Stimulated activated CD8-positive, alpha-beta memory T cell treated with anti-CD3 and anti-CD28 coated beads, Interleukin-4, amount 100 ng/mL, for 48 hours (primary cell): ENCODE data around the gene LIPA.
A peak's percentile ranks its signal among the peaks of the same experiment; 100 is the strongest.
"Not testable (repeated sequence)": the region's sequence is repeated elsewhere in the genome, so short reads cannot be mapped to it uniquely, and the experiment has no call there.

Experiments used
- DNase-seq: peaks from one replicate; pipeline ENCODE4 v3.0.0-alpha.2; 2020

LIPA gene

DNA sequence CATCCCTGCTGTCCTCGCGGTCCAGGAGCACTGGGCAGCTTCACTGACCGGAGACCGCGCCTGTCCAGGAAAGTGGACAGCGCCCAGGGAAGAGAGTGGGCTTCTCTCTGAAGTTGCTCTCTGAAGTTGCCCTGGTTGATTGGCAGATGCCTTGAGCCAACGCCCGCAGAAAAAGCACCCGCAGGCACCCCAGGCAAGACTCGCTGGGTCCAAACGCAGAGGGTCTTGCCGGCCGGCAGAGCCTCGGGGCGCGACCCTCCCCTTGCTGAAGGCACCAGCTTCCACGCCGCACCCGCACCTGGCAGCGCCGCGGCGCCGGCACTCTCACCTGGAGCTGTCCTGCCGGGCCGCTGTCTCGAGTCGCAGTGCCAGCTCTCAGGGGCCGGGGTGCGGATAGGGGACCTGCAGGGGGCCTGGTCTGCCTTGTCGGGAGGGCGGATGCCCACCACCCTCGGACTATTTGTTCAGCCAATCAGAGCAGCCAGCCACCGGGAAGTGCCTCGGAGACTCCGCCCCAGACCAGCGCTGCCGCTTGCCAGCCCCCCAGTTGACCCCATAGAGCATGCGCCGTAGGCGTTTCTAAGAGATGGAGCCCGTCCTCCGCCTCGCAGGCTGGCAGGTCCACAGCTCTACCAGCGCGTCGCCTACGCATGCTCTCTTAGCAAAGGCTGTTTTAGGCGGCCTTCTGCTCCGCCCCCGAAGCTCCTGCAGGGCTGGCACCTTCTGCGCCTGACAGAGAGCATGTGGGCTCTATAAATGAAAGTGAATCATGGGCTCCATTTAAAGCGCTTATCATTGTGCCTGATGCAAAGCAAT lies at the start of gene LIPA:
LIPA (minus strand) TSS at position 367 of the 816 bp plus-strand sequence. CDS start 4,127 bp downstream, outside the sequence.
- DNase-seq: peak; percentile 95

- DNase-seq: no peak
Observed at GRCh38 chr10:89301232-89301631, 49.7 kb upstream of the LIPA start.

DNA sequence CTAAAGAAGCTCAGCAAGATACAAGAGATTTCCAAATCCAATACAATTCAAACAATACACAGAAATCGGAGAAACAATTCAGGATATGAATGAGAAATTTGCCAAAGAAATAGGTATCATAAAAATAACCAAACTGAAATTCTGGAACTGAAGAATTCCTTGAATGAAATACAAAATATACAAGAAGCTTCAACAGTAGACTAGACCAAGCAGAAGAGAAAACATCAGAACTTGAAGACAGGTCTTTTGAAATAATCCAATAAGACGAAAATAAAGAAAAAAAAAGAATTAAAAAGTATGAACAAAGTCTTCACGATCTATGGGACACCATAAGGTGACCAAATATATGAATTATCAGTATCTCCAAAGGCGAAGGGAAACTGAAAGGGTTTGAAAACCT lies 47.5 kb upstream of the LIPA start:
- DNase-seq: no peak

DNA sequence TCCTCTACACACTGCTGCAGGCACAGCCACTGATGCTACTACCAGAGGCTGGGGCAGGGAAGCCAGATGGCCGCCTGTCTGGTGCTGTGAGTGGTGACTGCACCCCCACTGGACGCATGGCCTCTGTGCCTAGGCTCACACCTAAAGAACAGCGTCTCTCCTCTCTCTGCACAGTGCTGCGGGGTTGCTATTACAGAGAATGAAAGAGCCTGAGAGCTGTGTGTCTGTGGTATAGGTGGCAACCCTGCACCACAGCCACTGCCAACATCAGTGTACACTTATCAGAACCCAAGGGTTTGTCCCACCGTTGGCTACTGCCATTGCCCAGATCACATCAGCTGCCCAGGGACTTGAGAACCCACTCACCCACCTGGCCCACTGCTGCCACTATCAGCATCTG lies 46.2 kb upstream of the LIPA start:
- no peak for DNase-seq

DNA sequence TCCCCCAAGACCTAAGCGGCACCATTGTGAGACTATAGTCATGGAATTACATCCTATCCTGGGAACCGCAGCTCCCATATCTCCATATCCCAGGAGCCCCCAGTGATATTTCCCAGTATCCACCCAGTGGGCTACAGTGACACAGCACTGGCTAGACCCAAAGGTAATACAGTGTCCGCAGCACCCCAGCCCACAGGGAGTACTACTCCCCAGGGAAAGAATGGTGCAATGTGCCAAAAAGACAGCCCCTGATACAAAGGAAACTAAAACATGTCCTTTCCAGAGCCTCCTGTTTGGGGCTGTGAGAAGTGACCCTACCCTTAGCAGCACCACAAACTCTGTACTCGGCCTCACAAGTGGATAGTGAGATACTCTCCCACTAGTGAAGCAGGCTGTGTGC lies 45.8 kb upstream of the LIPA start:
- DNase-seq: no peak

GRCh38 chr10:89296220-89296648 lies 44.7 kb upstream of the LIPA start:
- DNase-seq: no peak

DNA sequence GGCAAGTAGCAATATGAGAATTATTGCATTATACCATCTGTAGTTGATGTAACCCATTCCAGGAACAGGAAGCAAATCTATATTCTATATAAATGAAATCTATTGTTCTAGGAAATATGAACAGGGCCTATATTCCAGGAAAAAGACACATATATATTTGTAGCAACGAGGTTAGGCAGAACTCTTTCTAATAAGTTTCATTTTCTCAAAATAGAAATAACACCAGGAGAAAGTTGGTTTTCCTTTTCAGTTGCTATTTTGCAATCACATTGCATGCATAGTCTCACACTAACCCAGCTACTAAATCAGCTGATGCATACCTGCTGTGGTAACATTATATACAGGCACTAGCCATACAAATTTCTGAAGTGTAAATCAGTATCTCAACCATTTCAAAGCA lies 44.0 kb upstream of the LIPA start:
- no peak for DNase-seq

GRCh38 chr10:89294721-89295239 lies 43.2 kb upstream of the LIPA start:
- DNase-seq: no peak

DNA sequence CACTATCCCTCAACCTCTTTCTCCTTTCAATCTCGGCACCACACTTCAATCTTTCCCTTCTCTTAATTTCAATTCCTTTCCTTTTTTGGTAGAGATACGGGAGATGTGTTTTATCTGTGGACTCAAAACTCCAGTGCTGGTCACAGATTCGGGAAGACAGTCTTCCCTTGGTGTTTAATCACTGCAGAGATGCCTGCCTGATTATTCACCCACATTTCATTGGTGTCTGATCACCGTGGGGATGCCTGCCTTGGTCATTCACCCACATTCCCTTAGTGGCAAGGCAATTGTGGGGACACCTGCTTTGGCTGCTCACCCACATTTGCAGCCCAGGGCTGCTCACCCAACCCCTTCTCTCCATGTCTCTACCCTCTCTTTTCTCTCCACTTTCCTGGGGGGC lies 33.7 kb upstream of the LIPA start:
- DNase-seq: not testable (repeated sequence)

- not testable (repeated sequence) for DNase-seq
Observed at GRCh38 chr10:89284711-89285110, 33.1 kb upstream of the LIPA start.

DNA sequence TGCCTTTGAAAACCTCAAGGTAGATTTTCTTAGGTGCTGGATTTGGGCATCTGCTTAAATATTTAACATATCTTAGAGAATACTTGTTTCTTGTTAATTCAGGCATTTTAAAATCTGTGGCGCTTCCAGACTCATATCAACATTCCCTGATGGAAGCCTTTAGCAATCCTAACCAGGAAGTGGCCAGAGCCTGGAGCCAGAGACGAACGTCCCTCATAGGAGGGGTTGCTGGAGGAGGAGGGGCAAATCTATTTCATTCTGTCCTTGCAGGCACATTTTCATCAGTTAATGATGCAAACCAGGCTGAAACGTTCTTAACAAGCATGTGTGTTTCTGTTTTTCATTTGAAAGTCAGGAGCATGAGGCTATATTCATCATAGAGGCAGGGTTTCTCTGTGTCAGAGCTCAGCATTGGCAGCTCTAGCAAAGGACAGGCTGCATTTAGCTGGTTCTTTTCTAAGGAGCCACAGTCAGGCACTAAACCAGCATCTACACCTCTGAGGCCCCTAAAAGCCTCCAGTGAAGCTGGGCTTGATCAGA lies 32.4 kb upstream of the LIPA start:
- no peak for DNase-seq

- DNase-seq: no peak
Observed at GRCh38 chr10:89283025-89283935, 31.7 kb upstream of the LIPA start.

DNA sequence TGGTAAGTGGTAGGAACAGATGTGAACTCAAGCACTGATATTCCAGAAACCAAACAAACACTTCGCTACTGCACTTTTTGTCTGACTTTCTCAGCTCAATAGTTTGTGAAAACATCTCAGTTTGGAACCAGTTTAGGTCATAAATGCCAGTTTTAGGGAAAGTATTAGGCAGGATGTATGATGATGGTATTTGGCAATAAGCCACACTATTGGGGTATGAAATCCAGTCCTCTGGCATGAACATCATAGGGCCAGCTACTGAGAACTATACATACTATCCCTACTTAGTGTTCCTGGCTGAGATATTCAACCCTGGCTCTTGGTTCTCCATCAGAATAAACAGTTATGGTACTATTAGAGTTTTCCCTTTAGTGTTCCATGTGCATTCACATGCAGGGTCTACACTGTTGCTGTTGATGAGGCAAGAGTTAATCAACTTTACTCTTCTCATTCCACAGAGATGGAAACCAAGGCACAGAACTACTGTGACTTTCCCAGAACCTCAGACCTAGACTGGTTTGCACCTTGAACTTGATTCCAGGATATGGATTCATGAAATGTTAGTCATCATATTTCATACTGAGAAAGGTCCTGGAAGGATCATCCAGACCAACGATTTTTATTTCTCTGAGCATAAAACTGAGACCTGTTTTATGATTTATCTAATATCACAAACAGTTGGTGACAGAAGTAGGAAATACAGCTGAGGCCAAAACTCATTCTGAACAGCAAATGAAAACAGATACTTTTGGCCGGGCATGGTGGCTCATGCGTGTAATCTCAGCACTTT lies 30.2 kb upstream of the LIPA start:
- no peak for DNase-seq

DNA sequence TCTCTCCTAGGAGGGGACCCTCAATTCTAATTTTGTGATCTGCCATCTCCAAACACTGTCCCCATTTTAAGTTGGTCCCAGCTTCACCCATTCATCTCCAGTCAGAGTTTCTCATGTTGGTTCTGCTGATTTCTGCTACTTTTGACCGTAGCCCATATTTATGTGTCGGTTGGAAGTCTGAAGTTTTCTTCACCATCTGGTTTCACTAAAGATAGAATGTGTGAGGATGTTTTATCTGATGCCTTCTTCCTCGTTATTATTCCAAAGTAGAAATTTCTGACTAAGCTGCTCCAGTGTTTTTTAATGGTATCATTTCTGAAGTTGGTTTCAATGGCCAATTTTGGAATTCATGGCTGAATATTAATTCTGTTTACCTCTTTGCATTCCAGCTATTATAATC lies 28.9 kb upstream of the LIPA start:
- DNase-seq: no peak

GRCh38 chr10:89279421-89279869 lies 27.9 kb upstream of the LIPA start:
- DNase-seq: no peak

DNA sequence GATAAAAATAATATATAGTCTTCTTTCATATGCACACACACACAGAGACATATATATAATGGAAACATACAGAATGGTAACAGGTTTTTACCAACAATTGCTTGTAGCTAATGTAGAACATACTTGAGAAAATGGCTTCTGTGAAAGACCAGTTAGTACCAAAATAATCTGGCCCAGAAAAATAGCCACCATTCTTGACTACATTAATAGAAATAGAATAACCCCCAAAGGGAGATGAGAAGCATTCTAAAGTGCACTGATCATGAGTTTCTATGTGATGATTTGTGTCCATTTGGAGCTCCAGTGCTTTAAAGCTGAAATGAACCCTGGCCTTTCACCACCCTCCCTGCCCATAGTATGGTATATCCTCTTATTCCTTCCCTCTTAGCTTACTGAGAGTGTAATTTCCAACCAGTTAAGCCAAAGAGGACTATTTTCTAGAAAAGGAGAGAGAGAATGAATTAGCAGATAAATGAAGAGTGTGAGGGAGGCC lies 27.4 kb upstream of the LIPA start:
- no peak for DNase-seq

DNA sequence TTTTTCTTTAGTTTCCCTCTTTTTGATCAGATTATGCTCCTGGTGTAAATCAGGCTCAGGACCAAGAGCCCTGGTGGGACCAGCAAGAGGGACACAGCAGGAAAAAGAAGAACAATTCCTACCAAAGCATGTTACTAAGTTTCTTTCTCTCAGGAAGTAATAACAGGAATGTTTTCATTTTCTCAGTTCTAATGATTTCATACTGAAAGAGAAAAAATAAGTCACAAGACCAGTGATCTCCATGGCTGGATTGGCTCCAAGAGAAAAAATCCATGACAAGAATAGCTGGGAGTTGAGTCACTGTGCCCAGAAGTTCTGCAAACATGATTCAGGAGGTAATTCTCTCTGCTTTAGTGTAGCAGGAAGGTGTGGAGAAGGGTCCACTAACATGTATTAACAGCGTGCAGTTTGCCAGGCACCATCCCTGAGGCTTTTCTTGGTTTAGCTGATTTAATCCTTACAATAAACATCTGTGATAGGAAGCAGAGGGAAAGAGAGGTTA lies 26.5 kb upstream of the LIPA start:
- no peak for DNase-seq

- no peak for DNase-seq
Observed at GRCh38 chr10:89275383-89275782, 23.8 kb upstream of the LIPA start.

GRCh38 chr10:89274928-89275327 lies 23.4 kb upstream of the LIPA start:
- DNase-seq: no peak

GRCh38 chr10:89273680-89274079 lies 22.1 kb upstream of the LIPA start:
- DNase-seq: no peak

DNA sequence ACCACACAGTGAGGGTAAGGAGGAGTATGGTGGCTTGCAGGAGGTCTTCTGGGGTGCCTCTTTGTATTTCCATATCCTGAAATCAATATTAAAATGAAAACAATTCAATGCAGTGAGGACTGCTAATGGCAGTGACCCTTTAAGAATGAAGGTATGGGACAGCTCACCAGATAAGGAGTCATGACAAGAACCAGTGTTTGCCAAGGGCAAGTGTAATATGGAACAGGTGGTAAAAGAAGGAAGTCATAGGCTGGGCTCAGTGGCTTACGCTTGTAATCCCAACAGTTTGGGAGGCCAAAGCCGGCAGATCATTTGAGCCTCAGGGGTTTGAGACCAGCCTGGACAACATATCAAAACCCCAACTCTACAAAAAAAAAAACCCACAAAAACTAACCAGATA lies 20.0 kb upstream of the LIPA start:
- DNase-seq: no peak

GRCh38 chr10:89270153-89270483 lies 18.5 kb upstream of the LIPA start:
- DNase-seq: no peak
